Measurements from ENCODE around the gene RBM14. TPM values are rescaled to one million over a fixed set of nuclear protein-coding genes. Genes with fewer than 3 reads are reported as not detected.
A peak's percentile ranks its signal among the peaks of the same experiment; 100 is the strongest.

The RBM14 gene
- total RNA-seq, 2 donors from 2014 or later = 29.8 to 37.6 TPM

DNA sequence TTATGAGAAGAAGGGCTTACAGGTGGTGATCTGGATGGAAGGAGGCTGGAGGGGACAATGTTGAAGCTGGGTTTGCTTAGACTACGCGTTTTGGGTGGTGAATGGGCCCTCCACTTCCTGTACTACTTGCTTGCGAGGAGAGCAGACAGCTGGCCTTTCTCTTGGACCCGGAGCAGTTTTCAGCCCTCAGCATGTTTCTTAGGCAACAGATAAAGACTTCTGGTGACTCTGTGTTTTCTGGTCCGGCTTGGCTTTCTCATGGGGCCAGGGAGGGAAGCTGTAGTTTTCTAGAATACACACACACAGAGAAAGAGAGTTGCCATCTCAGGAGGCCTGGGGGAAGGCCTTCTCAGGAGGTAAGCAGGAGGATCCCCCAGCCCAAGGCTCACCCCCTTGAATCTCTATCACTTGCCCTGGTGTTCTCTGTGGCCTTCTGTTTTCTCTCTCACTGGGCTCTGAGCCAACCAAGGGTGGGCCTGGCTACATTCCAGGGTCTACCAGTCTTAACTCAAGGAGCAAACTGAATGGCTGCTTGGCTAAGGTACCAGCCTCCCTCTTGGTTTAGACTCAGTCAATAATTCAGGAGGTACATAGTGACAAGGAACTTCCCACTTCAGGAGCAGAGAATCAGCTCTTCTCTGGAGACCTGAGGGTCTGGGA, 21.1 kb upstream of the RBM14 start:
- peaks cover 0 to 7% of the 10 kb centered on the region in 2 donors for H3K36me3 ChIP-seq (replicated peaks in 1 of 2; ENCODE audit: insufficient read depth in 1 of 2, low read depth in 2 of 2)
- DNase-seq (peak; percentile 37 to 61 (median 46)), ATAC-seq (no peak)
- H3K27ac ChIP-seq = no peak overlapping the region
- no peaks in the 10 kb centered on the region for H3K27me3 ChIP-seq
- no peaks in the 10 kb centered on the region for H3K9me3 ChIP-seq
- H3K4me3 ChIP-seq = no peak overlapping the region
- peaks cover 32% of the 10 kb centered on the region for H3K4me1 ChIP-seq
- TF ChIP-seq POLR2A (IDR thresholded peaks at IDR 0.05) = no peak
- TF ChIP-seq, protein P1, sequence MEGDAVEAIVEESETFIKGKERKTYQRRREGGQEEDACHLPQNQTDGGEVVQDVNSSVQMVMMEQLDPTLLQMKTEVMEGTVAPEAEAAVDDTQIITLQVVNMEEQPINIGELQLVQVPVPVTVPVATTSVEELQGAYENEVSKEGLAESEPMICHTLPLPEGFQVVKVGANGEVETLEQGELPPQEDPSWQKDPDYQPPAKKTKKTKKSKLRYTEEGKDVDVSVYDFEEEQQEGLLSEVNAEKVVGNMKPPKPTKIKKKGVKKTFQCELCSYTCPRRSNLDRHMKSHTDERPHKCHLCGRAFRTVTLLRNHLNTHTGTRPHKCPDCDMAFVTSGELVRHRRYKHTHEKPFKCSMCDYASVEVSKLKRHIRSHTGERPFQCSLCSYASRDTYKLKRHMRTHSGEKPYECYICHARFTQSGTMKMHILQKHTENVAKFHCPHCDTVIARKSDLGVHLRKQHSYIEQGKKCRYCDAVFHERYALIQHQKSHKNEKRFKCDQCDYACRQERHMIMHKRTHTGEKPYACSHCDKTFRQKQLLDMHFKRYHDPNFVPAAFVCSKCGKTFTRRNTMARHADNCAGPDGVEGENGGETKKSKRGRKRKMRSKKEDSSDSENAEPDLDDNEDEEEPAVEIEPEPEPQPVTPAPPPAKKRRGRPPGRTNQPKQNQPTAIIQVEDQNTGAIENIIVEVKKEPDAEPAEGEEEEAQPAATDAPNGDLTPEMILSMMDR (IDR thresholded peaks at IDR 0.05) = no peak
- intact Hi-C loops (cut with DNase I) = no loop called here
- WGBS, 2 donors = 51 to 55% methylated on average over 4 to 5 of the region's 5 CpGs

DNA sequence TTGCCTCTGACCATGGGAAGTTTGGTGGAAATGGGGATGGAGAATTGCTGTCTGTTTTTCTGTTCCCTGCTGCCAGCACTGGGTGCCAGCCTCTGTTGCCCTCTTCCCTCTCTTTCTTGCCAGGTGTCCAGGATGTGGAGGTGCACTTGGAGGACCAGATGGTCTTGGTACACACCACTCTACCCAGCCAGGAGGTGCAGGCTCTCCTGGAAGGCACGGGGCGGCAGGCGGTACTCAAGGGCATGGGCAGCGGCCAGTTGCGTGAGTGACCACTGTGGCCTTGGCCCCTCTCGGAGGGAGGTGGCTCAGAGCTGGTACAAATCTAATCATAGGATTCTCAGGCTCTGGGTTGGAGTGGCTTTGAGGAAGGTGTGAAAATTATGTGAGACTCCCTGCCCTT, 17.4 kb upstream of the RBM14 start:
- DNase-seq = no peak
- intact Hi-C loops (cut with DNase I) = no loop called here
- 86% methylated on average over 6 of the region's 6 CpGs for WGBS, 2 donors

DNA sequence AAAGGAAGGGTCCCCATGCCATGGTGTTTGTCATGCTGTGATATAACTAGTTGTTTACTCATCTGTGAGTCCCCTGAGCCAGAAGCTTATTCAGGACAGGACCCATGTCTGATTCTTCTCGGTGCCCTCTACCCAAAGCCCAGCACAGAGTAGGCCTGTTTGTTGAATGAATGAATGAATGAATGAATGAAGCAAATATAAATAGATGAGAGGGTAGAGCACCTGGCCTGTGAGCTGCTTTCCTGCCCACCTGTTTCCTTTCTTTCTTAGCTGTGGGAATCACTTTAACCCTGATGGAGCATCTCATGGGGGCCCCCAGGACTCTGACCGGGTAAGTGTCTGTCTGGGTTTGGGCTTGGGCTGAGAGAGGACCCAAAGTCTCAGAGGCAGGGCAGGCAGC, 16.2 kb upstream of the RBM14 start:
- Histone ChIP-seq H3K9me3 (no peaks in the 10 kb centered on the region), H3K4me1 (peaks cover 7% of the 10 kb centered on the region), H3K4me3 (no peak overlapping the region), H3K36me3 (replicated peaks in 1 of 2; ENCODE audit: insufficient read depth in 1 of 2, low read depth in 2 of 2) (peaks cover 0 to 10% of the 10 kb centered on the region in 2 donors), H3K27me3 (no peaks in the 10 kb centered on the region), H3K27ac (no peak overlapping the region)
- TF ChIP-seq, protein P1 (IDR thresholded peaks at IDR 0.05) = no peak
- no peak for TF ChIP-seq POLR2A (IDR thresholded peaks at IDR 0.05)
- intact Hi-C loops (cut with DNase I) = no loop called here
- no peak for ATAC-seq
- no peak for DNase-seq
- 79 to 82% methylated on average over 2 of the region's 2 CpGs for WGBS, 2 donors

More for the DNA sequence above, 17.4 kb upstream of the RBM14 start:
- Histone ChIP-seq H3K27ac (no peak overlapping the region), H3K27me3 (no peaks in the 10 kb centered on the region), H3K9me3 (no peaks in the 10 kb centered on the region), H3K36me3 (replicated peaks in 1 of 2; ENCODE audit: insufficient read depth in 1 of 2, low read depth in 2 of 2) (peaks cover 0 to 7% of the 10 kb centered on the region in 2 donors), H3K4me3 (no peak overlapping the region), H3K4me1 (peaks cover 17% of the 10 kb centered on the region)
- no peak for TF ChIP-seq POLR2A (IDR thresholded peaks at IDR 0.05)
- TF ChIP-seq, protein P1 (IDR thresholded peaks at IDR 0.05) = no peak
- no peak for ATAC-seq

DNA sequence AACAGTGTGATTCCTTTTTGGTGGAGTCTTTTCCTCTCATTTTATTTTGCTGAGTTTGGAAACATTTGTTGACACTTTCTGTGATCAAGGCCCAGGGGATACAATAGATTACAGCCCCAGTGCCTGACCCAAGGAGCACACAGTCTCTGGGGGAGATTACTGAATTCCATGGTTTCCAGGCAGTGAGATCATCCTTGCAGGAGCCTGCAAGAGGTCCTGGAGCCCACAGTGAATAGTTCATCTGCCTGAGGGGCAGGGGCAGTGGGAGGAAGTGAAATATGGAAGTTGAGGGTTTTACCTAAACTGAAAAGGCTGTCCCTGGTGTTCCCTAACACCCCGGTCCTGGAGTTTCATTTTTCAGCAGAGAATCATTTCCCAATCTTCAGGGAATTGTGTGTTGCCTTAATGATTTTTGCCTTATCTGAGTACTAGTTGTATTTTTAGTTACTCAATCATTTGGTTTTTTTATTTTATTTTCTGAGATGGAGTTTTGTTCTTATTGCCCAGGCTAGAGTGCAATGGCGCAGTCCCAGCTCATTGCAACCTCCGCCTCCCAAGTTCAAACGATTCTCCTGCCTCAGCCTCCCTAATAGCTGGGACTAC, 15.7 kb upstream of the RBM14 start:
- DNase-seq = no peak
- no peaks in the 10 kb centered on the region for H3K9me3 ChIP-seq
- H3K36me3 ChIP-seq (replicated peaks in 1 of 2; ENCODE audit: insufficient read depth in 1 of 2, low read depth in 2 of 2) = peaks cover 0 to 10% of the 10 kb centered on the region in 2 donors
- intact Hi-C loops (cut with DNase I) = no loop called here
- no peak overlapping the region for H3K27ac ChIP-seq
- H3K4me3 ChIP-seq = no peak overlapping the region
- TF ChIP-seq, protein P1 (IDR thresholded peaks at IDR 0.05) = no peak
- TF ChIP-seq POLR2A (IDR thresholded peaks at IDR 0.05) = no peak
- 87 to 97% methylated on average over 4 of the region's 4 CpGs for WGBS, 2 donors
- no peak for ATAC-seq
- H3K4me1 ChIP-seq = peaks cover 2% of the 10 kb centered on the region
- H3K27me3 ChIP-seq = no peaks in the 10 kb centered on the region

Measured in body of pancreas (tissue), 4 donors.